GM18873 (cell line): Measurements from ENCODE around the gene EFCC1.

Experiments
- ATAC-seq: cut with Tn5 transposase; IDR thresholded peaks from one replicate; pipeline ENCODE4 v1.9.1; 2021; ENCODE audit warnings: mild to moderate bottlenecking, moderate library complexity, moderate number of reproducible peaks; ENCODE audit not compliant: unreplicated experiment, low FRiP score

The EFCC1 gene

GRCh38 chr3:129001101-129001805 lies at the start of gene EFCC1:
Gene EFCC1 (plus strand): TSS chr3:129001304. CDS start chr3:129001629, 325 bp downstream.
- ATAC-seq = no peak

GRCh38 chr3:128956440-128956839 lies 44.7 kb upstream of the EFCC1 start:
- ATAC-seq = no peak

- ATAC-seq = no peak
These were observed 35.8 kb upstream of the EFCC1 start for GRCh38 chr3:128965280-128965679.

GRCh38 chr3:128965818-128966217 lies 35.3 kb upstream of the EFCC1 start:
- ATAC-seq = no peak

GRCh38 chr3:128967748-128968355 lies 33.3 kb upstream of the EFCC1 start:
- no peak for ATAC-seq

- no peak for ATAC-seq
These were observed 30.9 kb upstream of the EFCC1 start for GRCh38 chr3:128969993-128970739.

GRCh38 chr3:128970740-128971047 lies 30.4 kb upstream of the EFCC1 start:
- no peak for ATAC-seq

GRCh38 chr3:128971421-128972100 lies 29.5 kb upstream of the EFCC1 start:
- ATAC-seq = no peak

- ATAC-seq = no peak
These were observed 27.0 kb upstream of the EFCC1 start for GRCh38 chr3:128973988-128974564.

GRCh38 chr3:128975276-128975675 lies 25.8 kb upstream of the EFCC1 start:
- no peak for ATAC-seq

- ATAC-seq = no peak
These were observed 17.6 kb upstream of the EFCC1 start for GRCh38 chr3:128983293-128984069.

GRCh38 chr3:128984596-128984995 lies 16.5 kb upstream of the EFCC1 start:
- no peak for ATAC-seq

GRCh38 chr3:128987302-128988100 lies 13.6 kb upstream of the EFCC1 start:
- ATAC-seq = no peak

GRCh38 chr3:128988286-128988685 lies 12.8 kb upstream of the EFCC1 start:
- ATAC-seq = no peak

- no peak for ATAC-seq
These were observed 9.7 kb upstream of the EFCC1 start for GRCh38 chr3:128991355-128991895.

GRCh38 chr3:128992926-128993460 lies 8.1 kb upstream of the EFCC1 start:
- ATAC-seq = no peak

- no peak for ATAC-seq
These were observed 7.5 kb upstream of the EFCC1 start, which contains the start of gene CFAP92 for GRCh38 chr3:128993461-128994172. Gene CFAP92 (minus strand): TSS chr3:128994076. CDS start chr3:128993304, 772 bp downstream.

GRCh38 chr3:128994173-128994512 lies 7.0 kb upstream of the EFCC1 start:
- ATAC-seq = no peak
